ENCODE data around the gene TJP1.

GRCh38 chr15:29790607-29791006 lies 31.7 kb downstream of the TJP1 start:
- TF ChIP-seq CTCF (IDR thresholded peaks at IDR 0.05; ENCODE audit: poor library complexity) (no peak), EZH2 (IDR thresholded peaks at IDR 0.05; ENCODE audit: borderline replicate concordance) (no peak)
